ENCODE measurements around the gene ATPAF1.
A peak's percentile ranks its signal among the peaks of the same experiment; 100 is the strongest.

ATPAF1 gene

GRCh38 chr1:46689356-46689755, 21.2 kb upstream of the ATPAF1 start (continued):
- TF ChIP-seq ZBTB49 (tag by site-specific recombination; IDR thresholded peaks at IDR 0.05; ENCODE audit: low read depth) (no peak), ZIC2 (tag by site-specific recombination; IDR thresholded peaks at IDR 0.05) (peak; percentile 81), ZBTB48 (tag by site-specific recombination; IDR thresholded peaks at IDR 0.05) (no peak), ZXDB (tag by site-specific recombination; IDR thresholded peaks at IDR 0.05) (0 out of 2 replicates have a peak, but pooled peaks have one; percentile 18), GLIS2 (tag by site-specific recombination; IDR thresholded peaks at IDR 0.05) (no peak), ZNF580 (tag by site-specific recombination; IDR thresholded peaks at IDR 0.05) (no peak), PRDM6 (tag by site-specific recombination; IDR thresholded peaks at IDR 0.05) (no peak)

GRCh38 chr1:46687921-46688509, 19.9 kb upstream of the ATPAF1 start:
- Histone ChIP-seq H3K36me3 (ENCODE audit: control insufficient read depth in 2 of 2, insufficient read depth in 1 of 2, low read length in 2 of 2) (peaks cover 20 to 97% of the 10 kb centered on the region in 2 experiments), H3K27ac (ENCODE audit: extremely low read depth, low read depth, low read length) (no peak overlapping the region), H3K4me1 (ENCODE audit: control insufficient read depth, insufficient read depth, low read length) (no peaks in the 10 kb centered on the region), H3K9me3 (ENCODE audit: control insufficient read depth, insufficient read depth, low read depth, low read length) (no peaks in the 10 kb centered on the region), H3K4me3 (ENCODE audit: low read depth, low read length) (no peak overlapping the region)
- POLR2A ChIA-PET: no interaction called here
- no peak for TF ChIP-seq ZSCAN16 (tag by site-specific recombination; IDR thresholded peaks at IDR 0.05)
- no peak for TF ChIP-seq ZBTB21 (tag by site-specific recombination; IDR thresholded peaks at IDR 0.05)
- no peak for TF ChIP-seq ZNF585B (tag by site-specific recombination; IDR thresholded peaks at IDR 0.05)
- no peak for TF ChIP-seq KLF17 (tag by site-specific recombination; IDR thresholded peaks at IDR 0.05)
- no peak for TF ChIP-seq ZBTB20 (tag by site-specific recombination; IDR thresholded peaks at IDR 0.05)
- no peak for TF ChIP-seq ZNF391 (tag by site-specific recombination; IDR thresholded peaks at IDR 0.05; ENCODE audit: borderline replicate concordance, low read depth)
- no peak for TF ChIP-seq ZNF830 (tag by site-specific recombination; IDR thresholded peaks at IDR 0.05; ENCODE audit: low read depth)
- TF ChIP-seq ZNF354C (tag by site-specific recombination; IDR thresholded peaks at IDR 0.05; ENCODE audit: borderline replicate concordance, low read depth): no peak
- no peak for TF ChIP-seq ELK4 (IDR thresholded peaks at IDR 0.05; ENCODE audit: borderline replicate concordance, low read depth, low read length)
- TF ChIP-seq ZNF529 (tag by site-specific recombination; IDR thresholded peaks at IDR 0.05; ENCODE audit: insufficient replicate concordance): no peak
- TF ChIP-seq PRDM2 (tag by site-specific recombination; IDR thresholded peaks at IDR 0.05; ENCODE audit: borderline replicate concordance): no peak
- TF ChIP-seq ZNF521 (tag by site-specific recombination; IDR thresholded peaks at IDR 0.05): no peak
- CTCF ChIA-PET: interaction anchor here (0.6 to 0.7 kb wide), 2 partner anchors 15 to 67 kb away, joined by 3 to 4 read pairs; no protein-coding TSS in a partner anchor

Measured in HEK293 (cell line).